K562 (cell line): ENCODE results near the gene PPP2R1B. TPM values are rescaled to one million over a fixed set of nuclear protein-coding genes. Genes with fewer than 3 reads are reported as not detected.

Experiments
- DPF2 ChIP-seq: fragments of 450-650 bp; IDR thresholded peaks from 2 replicates; pipeline ENCODE4 v1.6.1; 2016
- KDM1A ChIP-seq, 2 experiments: fragments of 450-650 bp; IDR thresholded peaks; 2 replicates each; pipeline ENCODE4 v1.6.1; 2016; ENCODE audit warnings: mild to moderate bottlenecking in 2 of 2
- KLF16 ChIP-seq: IDR thresholded peaks from 2 replicates; pipeline ENCODE4 v1.6.1; 2016; ENCODE audit warnings: antibody characterized with exemption
- NUFIP1 ChIP-seq: fragments of 450-650 bp; IDR thresholded peaks from 2 replicates; pipeline ENCODE4 v1.6.1; 2018; ENCODE audit not compliant: partially characterized antibody
- POLR2B ChIP-seq: fragments of 450-650 bp; IDR thresholded peaks from 2 replicates; pipeline ENCODE4 v1.6.1; 2018; ENCODE audit warnings: low read depth; ENCODE audit not compliant: partially characterized antibody
- RBM34 ChIP-seq: fragments of 200-400 bp; formaldehyde crosslinking; IDR thresholded peaks from 2 replicates; pipeline ENCODE4 v1.6.1; 2018; ENCODE audit warnings: low read length, borderline replicate concordance; ENCODE audit not compliant: insufficient read depth
- RCOR1 ChIP-seq, 2 experiments: IDR thresholded peaks; 2 replicates each; pipeline ENCODE4 v1.6.1; 2012; ENCODE audit warnings: low read depth in 2 of 2, low read length in 2 of 2, borderline replicate concordance in 1 of 2, improper control_type of control experiment in 1 of 2
- SAP30 ChIP-seq: fragments of 200-600 bp; sonication (generic); IDR thresholded peaks from 2 replicates; pipeline ENCODE4 v1.6.1; 2012; ENCODE audit warnings: borderline replicate concordance, low read depth, mild to moderate bottlenecking, moderate library complexity, low read length, control low read depth, inconsistent platforms; ENCODE audit not compliant: insufficient read depth, poor library complexity, severe bottlenecking
- TBL1XR1 ChIP-seq, 2 experiments: IDR thresholded peaks; 2 replicates each; pipeline ENCODE4 v1.6.1; 2012; ENCODE audit warnings: improper control_type of control experiment in 2 of 2, low read length in 2 of 2, mild to moderate bottlenecking in 1 of 2
- U2AF2 ChIP-seq: fragments of 200-400 bp; formaldehyde crosslinking; optimal IDR thresholded peaks from 2 replicates; pipeline ENCODE3; 2017; ENCODE audit warnings: low read depth, mild to moderate bottlenecking, low read length
- ZNF41 ChIP-seq: fragments of 250-450 bp; sonication (Bioruptor Pico); conservative IDR thresholded peaks from 2 replicates; pipeline ENCODE4 v1.4.0; 2020; ENCODE audit warnings: mild to moderate bottlenecking
- polyA plus RNA-seq, 8 experiments: library from polyadenylated mRNA; depleted of rRNA in 4 of 8; stranded (reverse) in 5 of 8; unstranded in 3 of 8; fragments of >200 nt; fragmentation: Nextera tagmentation in 2 of 8; fragmentation: Illumina TruSeq in 1 of 8; extraction: Ambion mirVana in 2 of 8; extraction: Trizol in 1 of 8; gene quantifications; 2 replicates each; pipeline versions ENCODE4 v1.2.1 to v1.2.3, GENCODE V29; 2011 to 2014; ENCODE audit warnings: inconsistent platforms in 1 of 8, missing spikeins in 1 of 8
- total RNA-seq, 7 experiments: library from RNA; depleted of rRNA in 6 of 7; stranded (reverse); fragments of >200 nt in 6 of 7; fragmentation: Illumina TruSeq in 2 of 7; extraction: Trizol in 2 of 7; gene quantifications; 2 replicates each; pipeline versions ENCODE4 v1.2.1 to v1.2.3, GENCODE V29; 2011 to 2021; ENCODE audit warnings: low replicate concordance in 1 of 7
- TF ChIP-seq, protein P1 (sequence below), 2 experiments: IDR thresholded peaks in 1 of 2; conservative IDR thresholded peaks in 1 of 2; 2 replicates each; pipeline ENCODE4 v1.6.1; 2016; ENCODE audit warnings: low read depth in 2 of 2, mild to moderate bottlenecking in 1 of 2, missing compliant biosample characterization in 1 of 2, missing genetic modification characterization in 1 of 2, moderate library complexity in 1 of 2
- TF ChIP-seq, protein P2 (sequence below), 2 experiments: fragments of 450-650 bp in 1 of 2; sonication (generic) in 1 of 2; formaldehyde crosslinking in 1 of 2; IDR thresholded peaks in 1 of 2; conservative IDR thresholded peaks in 1 of 2; 2 replicates each; pipeline versions ENCODE4 v1.6.1 to v1.8.1; 2016 to 2023; ENCODE audit warnings: mild to moderate bottlenecking in 2 of 2, moderate library complexity in 2 of 2, inconsistent platforms in 1 of 2, missing genetic modification reagents in 1 of 2
- TF ChIP-seq, protein P3 (sequence below): sonication (generic); formaldehyde crosslinking; IDR thresholded peaks from 2 replicates; pipeline ENCODE4 v1.8.1; 2023; ENCODE audit warnings: mild to moderate bottlenecking, missing genetic modification reagents
- TF ChIP-seq, protein P4 (sequence below): IDR thresholded peaks from 2 replicates; pipeline ENCODE4 v1.6.1; 2014; ENCODE audit warnings: antibody characterized with exemption
- TF ChIP-seq, protein P5 (sequence below): fragments of 450-650 bp; IDR thresholded peaks from 2 replicates; pipeline ENCODE4 v1.6.1; 2016

PPP2R1B gene
- total and polyA plus RNA-seq, 9 of the 15 experiments (the other 6 are each of a cell fraction or from before 2014, with no cell fraction given), result 24.6 to 68.5 (median 39.8) TPM

DNA sequence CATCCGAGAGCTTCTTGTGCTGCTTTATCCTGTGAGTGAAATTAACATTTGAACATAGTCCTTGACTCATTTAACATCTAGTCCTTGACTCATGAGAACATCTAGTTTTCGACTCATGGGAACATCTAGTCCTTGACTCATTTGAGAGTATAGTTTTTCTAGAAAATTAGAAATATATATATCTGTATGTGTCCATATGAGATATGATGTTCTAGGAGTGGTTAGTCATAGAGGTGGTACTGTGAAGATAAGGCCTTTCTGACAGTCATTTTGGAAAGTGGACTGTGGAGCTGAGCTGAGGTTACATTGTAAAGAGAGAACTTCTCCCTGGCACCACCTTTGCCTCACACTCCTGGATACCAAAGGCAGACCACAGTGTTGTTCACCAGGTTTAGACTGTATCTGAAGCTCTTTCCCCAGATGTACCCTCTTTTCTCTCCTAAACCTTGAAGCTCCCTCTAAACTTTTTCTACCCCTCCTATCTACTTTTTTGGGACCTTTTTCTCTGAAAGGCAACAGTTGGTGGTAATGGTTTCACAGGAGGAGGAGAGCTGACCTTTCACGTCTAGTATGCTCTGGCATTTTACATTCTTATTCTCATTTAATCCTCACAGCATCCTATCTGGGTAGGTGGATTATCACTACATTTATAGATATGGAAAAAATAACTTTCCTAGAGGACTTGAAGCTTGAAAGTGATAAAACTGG, 67.2 kb downstream of the PPP2R1B start (continued):
- TF ChIP-seq, protein P1, sequence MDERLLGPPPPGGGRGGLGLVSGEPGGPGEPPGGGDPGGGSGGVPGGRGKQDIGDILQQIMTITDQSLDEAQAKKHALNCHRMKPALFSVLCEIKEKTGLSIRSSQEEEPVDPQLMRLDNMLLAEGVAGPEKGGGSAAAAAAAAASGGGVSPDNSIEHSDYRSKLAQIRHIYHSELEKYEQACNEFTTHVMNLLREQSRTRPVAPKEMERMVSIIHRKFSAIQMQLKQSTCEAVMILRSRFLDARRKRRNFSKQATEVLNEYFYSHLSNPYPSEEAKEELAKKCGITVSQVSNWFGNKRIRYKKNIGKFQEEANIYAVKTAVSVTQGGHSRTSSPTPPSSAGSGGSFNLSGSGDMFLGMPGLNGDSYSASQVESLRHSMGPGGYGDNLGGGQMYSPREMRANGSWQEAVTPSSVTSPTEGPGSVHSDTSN (CRISPR knock-in tag; IDR thresholded peaks at IDR 0.05; ENCODE audit: low read depth), result no peak
- TF ChIP-seq, protein P1 (tag; conservative IDR thresholded peaks at IDR 0.05; ENCODE audit: low read depth), result peak; percentile 35; the same call in 1 of the 2 replicates
- TF ChIP-seq KLF16 (0 out of 2 replicates have a peak, but pooled peaks have one; percentile 16), TBL1XR1 (IDR thresholded peaks at IDR 0.05; ENCODE audit: low read length in 2 of 2) (no peak; a peak in 1 of 4 replicates), POLR2B (no peak), NUFIP1 (no peak), U2AF2 (no peak), ZNF41 (CRISPR knock-in tag) (no peak), RCOR1 (IDR thresholded peaks at IDR 0.05; ENCODE audit: borderline replicate concordance in 1 of 2, low read depth in 2 of 2, low read length in 2 of 2) (no peak), SAP30 (no peak), DPF2 (peak; percentile 96), KDM1A (IDR thresholded peaks at IDR 0.05) (peak; percentile 7 to 19; a peak in 2 of 4 replicates), RBM34 (no peak)
- TF ChIP-seq, protein P2, sequence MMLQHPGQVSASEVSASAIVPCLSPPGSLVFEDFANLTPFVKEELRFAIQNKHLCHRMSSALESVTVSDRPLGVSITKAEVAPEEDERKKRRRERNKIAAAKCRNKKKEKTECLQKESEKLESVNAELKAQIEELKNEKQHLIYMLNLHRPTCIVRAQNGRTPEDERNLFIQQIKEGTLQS (IDR thresholded peaks at IDR 0.05), result peak; percentile 66
- TF ChIP-seq, protein P2 (CRISPR knock-in tag; conservative IDR thresholded peaks at IDR 0.05), result no peak
- TF ChIP-seq, protein P3, sequence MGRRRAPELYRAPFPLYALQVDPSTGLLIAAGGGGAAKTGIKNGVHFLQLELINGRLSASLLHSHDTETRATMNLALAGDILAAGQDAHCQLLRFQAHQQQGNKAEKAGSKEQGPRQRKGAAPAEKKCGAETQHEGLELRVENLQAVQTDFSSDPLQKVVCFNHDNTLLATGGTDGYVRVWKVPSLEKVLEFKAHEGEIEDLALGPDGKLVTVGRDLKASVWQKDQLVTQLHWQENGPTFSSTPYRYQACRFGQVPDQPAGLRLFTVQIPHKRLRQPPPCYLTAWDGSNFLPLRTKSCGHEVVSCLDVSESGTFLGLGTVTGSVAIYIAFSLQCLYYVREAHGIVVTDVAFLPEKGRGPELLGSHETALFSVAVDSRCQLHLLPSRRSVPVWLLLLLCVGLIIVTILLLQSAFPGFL (CRISPR knock-in tag), result no peak
- TF ChIP-seq, protein P4, sequence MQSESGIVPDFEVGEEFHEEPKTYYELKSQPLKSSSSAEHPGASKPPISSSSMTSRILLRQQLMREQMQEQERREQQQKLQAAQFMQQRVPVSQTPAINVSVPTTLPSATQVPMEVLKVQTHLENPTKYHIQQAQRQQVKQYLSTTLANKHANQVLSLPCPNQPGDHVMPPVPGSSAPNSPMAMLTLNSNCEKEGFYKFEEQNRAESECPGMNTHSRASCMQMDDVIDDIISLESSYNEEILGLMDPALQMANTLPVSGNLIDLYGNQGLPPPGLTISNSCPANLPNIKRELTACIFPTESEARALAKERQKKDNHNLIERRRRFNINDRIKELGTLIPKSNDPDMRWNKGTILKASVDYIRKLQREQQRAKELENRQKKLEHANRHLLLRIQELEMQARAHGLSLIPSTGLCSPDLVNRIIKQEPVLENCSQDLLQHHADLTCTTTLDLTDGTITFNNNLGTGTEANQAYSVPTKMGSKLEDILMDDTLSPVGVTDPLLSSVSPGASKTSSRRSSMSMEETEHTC, result no peak
- TF ChIP-seq, protein P5, sequence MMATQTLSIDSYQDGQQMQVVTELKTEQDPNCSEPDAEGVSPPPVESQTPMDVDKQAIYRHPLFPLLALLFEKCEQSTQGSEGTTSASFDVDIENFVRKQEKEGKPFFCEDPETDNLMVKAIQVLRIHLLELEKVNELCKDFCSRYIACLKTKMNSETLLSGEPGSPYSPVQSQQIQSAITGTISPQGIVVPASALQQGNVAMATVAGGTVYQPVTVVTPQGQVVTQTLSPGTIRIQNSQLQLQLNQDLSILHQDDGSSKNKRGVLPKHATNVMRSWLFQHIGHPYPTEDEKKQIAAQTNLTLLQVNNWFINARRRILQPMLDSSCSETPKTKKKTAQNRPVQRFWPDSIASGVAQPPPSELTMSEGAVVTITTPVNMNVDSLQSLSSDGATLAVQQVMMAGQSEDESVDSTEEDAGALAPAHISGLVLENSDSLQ, result peak; percentile 48; the same call in 1 of the 2 replicates
